ENCODE results near the gene NXPE1.

NXPE1 gene

GRCh38 chr11:114562166-114562916 lies 2.7 kb upstream of the NXPE1 start:
- peak; percentile 9 for DNase-seq (ENCODE audit: low read depth)
- no peak overlapping the region for H3K4me3 ChIP-seq (ENCODE audit: low read length)
- TF ChIP-seq CTCF (conservative IDR thresholded peaks at IDR 0.05; ENCODE audit: low read length) = no peak

- TF ChIP-seq CTCF (conservative IDR thresholded peaks at IDR 0.05; ENCODE audit: low read length) = no peak
- H3K4me3 ChIP-seq (ENCODE audit: low read length) = no peak overlapping the region
Measured at GRCh38 chr11:114556135-114556534, 3.5 kb downstream of the NXPE1 start.

GRCh38 chr11:114553642-114554041 lies 6.0 kb downstream of the NXPE1 start:
- DNase-seq (ENCODE audit: low read depth) = peak; percentile 11
- no peak overlapping the region for H3K4me3 ChIP-seq (ENCODE audit: low read length)
- TF ChIP-seq CTCF (conservative IDR thresholded peaks at IDR 0.05; ENCODE audit: low read length) = no peak

More at GRCh38 chr11:114556135-114556534, 3.5 kb downstream of the NXPE1 start:
- no peak for DNase-seq (ENCODE audit: low read depth)

DNA sequence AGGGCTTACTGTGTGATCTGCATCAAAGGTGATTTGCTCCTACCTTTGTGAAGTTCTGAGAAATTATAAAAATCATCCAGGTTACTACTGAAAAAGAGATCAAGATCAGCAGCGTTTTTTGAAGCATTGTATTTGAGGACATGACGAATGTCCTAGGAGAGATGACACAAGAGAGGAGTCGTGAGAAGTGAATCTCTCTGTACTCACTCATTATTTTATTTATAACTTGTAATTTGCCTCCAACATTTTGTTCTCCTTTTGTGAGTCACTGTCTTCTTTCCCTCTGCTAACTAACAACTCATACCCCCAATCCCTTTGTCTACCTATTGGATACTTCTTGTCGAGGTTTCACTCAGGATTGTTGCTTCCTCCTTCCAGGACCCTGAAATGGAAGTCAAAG lies 8.6 kb downstream of the NXPE1 start:
- H3K4me3 ChIP-seq (ENCODE audit: low read length) = no peak overlapping the region
- TF ChIP-seq CTCF (conservative IDR thresholded peaks at IDR 0.05; ENCODE audit: low read length) = no peak
- no peak for DNase-seq (ENCODE audit: low read depth)

- no peak for TF ChIP-seq CTCF (conservative IDR thresholded peaks at IDR 0.05; ENCODE audit: low read length)
- H3K4me3 ChIP-seq (ENCODE audit: low read length) = no peak overlapping the region
- no peak for DNase-seq (ENCODE audit: low read depth)
Measured at GRCh38 chr11:114525682-114526081, 34.0 kb downstream of the NXPE1 start.

GRCh38 chr11:114524122-114524521 lies 35.6 kb downstream of the NXPE1 start:
- DNase-seq (ENCODE audit: low read depth) = no peak
- H3K4me3 ChIP-seq (ENCODE audit: low read length) = no peak overlapping the region
- TF ChIP-seq CTCF (conservative IDR thresholded peaks at IDR 0.05; ENCODE audit: low read length) = no peak

GRCh38 chr11:114522818-114523217 lies 36.9 kb downstream of the NXPE1 start:
- H3K4me3 ChIP-seq (ENCODE audit: low read length) = no peak overlapping the region
- no peak for TF ChIP-seq CTCF (conservative IDR thresholded peaks at IDR 0.05; ENCODE audit: low read length)

More at GRCh38 chr11:114522818-114523217, 36.9 kb downstream of the NXPE1 start:
- no peak for DNase-seq (ENCODE audit: low read depth)
